Fibroblast of the conjunctiva (primary cell): ENCODE results near the gene ATP6V1B1.

ENCODE experiments used
- DNase-seq: peaks from one replicate; pipeline ENCODE4 v3.0.0-alpha.2; 2010; ENCODE audit warnings: low read depth

ATP6V1B1 gene

GRCh38 chr2:70944111-70944690 is 8.5 kb downstream of the ATP6V1B1 start:
- DNase-seq, result no peak

- DNase-seq, result peak; percentile 52
These were observed 11.2 kb downstream of the ATP6V1B1 start for GRCh38 chr2:70946832-70947442.

DNA sequence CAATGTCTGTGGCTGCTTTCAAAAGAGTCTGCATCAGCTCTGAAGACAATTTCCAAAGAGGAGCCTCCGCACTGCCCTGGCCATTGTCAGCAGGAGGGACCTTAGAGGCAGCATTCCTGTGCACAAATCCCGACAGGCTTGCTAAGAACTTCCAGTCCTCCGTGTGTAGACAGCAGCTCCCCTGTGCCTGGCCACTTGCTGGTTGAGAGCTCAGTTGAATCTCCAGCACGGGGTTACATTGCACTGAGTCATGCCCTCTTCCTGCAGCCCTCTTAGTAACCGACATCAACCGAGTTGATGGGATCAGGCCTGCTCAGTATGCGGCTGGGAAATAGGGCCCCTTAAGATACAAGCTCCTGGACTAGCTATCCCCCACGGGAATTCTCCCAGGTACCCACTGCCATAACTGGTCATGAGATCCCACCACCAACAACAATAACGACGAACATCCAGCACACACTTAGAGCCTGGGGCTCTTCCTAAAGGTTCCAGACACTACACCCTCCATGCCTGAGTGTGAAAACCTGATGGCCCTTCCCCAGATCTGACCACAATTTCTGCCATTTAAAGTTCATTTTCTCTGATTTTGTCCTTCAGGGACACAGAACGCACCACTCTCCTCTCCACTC is 12.0 kb downstream of the ATP6V1B1 start:
- DNase-seq, result no peak

DNA sequence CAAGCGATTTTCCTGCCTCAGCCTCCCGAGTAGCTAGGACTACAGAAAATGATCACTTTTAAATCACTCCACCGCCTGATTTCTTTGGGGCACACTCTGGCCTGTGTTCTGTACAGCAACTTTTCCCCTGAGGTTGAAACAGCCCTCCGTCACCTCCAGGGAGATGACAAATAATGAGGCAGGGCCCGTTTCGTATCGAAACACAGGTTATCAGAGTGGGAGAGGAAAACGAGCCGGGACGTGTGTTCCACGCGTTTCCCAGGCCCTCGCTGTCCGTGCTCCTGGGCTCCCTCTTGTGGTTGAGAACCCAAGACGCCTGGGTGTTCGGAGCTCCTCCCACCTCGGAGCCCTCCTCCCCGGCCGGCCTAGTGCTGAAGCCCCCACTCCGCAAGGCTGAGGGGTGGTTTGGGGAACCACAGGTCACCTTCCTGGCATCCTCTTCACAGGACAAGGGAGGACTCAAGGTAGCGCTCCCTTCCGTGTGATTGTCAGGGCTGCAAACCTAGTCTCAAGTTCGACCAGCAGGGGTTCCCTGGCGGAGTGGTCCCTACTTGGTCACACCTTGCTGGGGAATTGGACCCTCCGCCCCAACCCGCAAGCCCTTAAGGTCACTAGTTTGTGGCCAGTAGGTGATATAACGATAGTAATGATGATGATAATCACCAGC is 12.8 kb downstream of the ATP6V1B1 start:
- peak; percentile 42 for DNase-seq

GRCh38 chr2:70949086-70949485 is 13.4 kb downstream of the ATP6V1B1 start:
- no peak for DNase-seq

- DNase-seq, result no peak
These were observed 19.2 kb downstream of the ATP6V1B1 start for GRCh38 chr2:70954886-70955285.

- no peak for DNase-seq
These were observed 20.4 kb downstream of the ATP6V1B1 start for GRCh38 chr2:70956141-70956540.

GRCh38 chr2:70957798-70958197 is 22.1 kb downstream of the ATP6V1B1 start:
- no peak for DNase-seq

DNA sequence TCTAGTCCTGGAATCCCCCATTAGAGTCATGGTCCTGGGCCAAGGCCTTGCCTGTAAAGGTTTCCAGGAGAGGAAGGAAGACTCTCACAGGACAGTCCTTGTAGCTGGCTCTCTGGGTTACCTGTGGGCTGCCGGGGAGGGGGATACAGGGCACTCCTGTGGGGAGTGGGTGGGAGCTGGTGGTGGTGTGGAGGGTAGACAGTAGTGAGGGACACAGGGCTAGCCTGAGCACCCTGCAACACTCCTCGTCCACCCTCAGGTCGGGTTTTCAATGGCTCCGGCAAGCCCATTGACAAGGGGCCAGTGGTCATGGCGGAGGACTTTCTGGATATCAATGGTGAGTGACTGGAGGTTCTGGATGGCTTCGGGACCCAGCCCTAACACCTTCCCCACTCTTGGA is 23.1 kb downstream of the ATP6V1B1 start:
- DNase-seq, result no peak

GRCh38 chr2:70959271-70959761 is 23.6 kb downstream of the ATP6V1B1 start:
- DNase-seq, result no peak

DNA sequence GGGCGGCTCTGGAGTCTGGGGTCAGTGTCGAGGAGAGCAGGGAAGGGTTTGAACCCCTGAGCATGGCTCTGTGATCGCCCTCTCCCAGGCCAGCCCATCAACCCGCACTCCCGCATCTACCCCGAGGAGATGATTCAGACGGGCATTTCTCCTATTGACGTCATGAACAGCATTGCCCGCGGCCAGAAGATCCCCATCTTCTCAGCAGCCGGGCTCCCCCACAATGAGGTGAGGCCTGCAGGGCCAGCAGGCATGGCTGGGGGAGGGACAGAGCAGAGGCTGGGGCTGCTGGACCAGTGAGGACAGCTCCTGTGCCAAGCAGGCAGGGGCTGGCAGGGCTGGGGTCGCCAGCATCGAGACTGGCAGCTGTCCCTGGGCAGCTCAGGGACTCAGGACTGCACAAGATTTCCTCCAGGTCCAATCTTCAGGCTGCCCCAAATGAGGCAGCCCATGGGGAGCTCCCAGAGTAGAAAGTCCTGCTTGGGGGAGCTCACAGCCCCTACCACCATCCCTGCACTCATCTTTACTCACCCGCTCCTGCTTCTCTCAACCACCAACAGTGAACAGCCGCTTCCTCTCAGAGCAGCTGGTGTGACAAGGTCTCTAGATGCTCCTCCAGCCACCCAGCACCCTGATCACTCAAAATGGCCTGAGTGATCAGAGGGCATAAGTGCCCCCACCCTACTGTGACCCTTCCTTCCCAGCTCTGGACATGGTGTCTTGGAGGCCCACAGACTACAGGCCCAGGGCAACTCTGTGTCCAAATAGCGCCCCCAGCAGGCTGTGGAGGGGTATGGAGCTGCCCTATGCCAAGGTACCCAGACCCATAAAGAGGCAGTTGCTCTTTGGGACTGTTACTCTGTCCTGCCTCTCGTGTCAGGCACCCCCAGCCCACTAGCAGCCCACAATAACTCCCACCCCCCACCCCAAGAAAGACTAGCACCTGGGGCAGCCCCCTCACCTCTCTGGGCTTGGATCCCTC is 24.4 kb downstream of the ATP6V1B1 start:
- no peak for DNase-seq

- DNase-seq, result no peak
These were observed 25.3 kb downstream of the ATP6V1B1 start for GRCh38 chr2:70960833-70961647.

- no peak for DNase-seq
These were observed 25.9 kb downstream of the ATP6V1B1 start for GRCh38 chr2:70961648-70961994.

DNA sequence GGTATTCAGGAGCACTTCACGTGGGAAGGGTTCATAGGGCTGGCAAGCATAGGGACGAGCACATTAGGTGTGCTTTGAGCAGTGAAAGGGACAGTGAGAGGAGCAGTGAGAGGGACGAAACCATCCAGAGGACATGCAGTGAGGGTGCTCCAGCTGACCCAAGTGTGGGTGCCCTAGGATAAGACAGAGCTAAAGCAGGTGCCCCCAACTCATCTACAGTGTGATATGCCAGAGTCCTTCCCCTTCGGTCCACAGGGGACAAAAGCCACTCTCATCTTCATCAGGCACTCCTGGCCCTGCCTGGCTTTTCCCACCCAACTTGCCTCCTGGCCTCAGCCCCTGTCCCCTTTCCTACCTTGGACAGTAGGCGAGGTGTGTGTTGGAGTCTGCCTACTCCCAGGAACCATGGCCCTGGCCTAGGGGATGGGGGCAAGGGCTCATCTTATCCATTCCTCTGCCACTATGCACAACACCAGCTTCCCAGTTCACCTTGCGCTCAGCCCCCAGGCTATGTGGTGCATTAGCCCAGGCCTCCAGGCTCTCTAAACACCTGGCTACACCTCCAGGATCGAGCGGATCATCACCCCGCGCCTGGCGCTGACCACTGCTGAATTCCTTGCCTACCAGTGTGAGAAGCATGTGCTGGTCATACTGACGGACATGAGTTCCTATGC is 26.6 kb downstream of the ATP6V1B1 start:
- DNase-seq, result no peak

GRCh38 chr2:70962885-70963878 is 27.5 kb downstream of the ATP6V1B1 start:
- no peak for DNase-seq

DNA sequence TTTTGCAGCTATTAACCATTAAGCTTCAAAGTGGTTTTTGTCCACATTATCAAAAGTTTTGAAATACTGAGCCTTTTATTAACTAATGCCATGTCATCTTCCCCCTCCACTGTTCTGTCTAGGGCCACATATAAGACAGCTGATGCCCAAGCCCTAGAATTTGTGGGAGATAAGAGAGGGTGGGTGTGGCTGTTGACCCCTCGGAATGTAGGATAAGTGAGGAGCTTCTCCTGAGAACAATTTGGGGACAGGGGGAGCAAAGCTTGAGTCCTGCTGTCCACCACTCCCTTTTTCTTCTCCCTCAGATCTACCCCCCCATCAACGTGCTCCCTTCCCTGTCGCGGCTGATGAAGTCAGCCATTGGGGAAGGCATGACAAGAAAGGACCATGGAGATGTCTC is 28.4 kb downstream of the ATP6V1B1 start:
- DNase-seq, result no peak

DNA sequence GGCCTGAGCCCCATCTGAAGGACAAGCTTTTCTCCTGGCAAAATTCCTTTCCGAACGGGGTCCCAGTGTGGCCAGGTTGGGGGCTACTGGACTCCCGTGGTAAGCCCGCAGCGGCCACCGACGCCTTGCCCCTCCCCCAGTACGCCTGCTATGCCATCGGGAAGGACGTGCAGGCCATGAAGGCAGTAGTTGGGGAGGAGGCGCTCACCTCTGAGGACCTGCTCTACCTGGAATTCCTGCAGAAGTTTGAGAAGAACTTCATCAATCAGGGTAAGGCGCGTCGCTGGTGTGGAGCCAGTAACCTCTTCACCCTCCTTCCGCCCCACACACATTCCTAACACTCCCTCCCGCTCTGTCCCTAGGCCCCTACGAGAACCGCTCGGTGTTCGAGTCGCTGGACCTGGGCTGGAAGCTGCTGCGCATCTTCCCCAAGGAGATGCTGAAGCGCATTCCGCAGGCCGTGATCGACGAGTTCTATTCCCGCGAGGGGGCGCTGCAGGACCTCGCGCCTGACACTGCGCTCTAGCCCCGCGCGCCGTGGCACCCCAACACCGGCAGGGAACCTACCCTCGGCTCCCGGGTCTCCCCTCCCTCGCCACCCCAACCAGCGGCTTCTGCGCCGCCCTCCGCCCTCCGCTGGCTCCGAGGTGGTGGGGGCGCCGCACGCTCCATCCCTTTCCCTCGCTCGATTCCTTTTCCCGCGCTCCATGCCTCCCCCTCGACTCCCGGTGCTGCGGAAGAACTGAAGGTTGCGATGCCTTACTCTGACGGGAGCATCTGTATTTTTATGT is 29.1 kb downstream of the ATP6V1B1 start:
- no peak for DNase-seq

DNA sequence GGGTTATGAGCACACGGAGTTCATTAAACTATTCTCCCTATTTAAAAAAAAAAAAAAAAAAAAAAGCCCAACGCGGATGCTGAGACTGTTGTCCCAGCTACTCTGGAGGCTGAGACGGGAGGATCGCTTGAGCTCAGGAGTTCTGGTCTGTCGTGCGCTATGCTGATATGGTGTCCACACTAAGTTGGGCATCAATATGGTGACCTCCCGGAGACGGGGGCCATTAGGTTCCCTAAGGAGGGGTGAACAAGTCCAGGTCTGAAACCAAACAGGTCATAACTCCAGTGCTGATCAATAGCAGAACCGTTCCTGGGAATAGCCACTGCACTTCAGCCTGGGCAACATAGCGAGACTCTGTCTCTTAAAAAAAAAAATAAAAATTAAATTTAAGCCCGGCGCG is 29.8 kb downstream of the ATP6V1B1 start:
- DNase-seq, result no peak
